ENCODE measurements around the gene TRIM24.

The TRIM24 gene

DNA sequence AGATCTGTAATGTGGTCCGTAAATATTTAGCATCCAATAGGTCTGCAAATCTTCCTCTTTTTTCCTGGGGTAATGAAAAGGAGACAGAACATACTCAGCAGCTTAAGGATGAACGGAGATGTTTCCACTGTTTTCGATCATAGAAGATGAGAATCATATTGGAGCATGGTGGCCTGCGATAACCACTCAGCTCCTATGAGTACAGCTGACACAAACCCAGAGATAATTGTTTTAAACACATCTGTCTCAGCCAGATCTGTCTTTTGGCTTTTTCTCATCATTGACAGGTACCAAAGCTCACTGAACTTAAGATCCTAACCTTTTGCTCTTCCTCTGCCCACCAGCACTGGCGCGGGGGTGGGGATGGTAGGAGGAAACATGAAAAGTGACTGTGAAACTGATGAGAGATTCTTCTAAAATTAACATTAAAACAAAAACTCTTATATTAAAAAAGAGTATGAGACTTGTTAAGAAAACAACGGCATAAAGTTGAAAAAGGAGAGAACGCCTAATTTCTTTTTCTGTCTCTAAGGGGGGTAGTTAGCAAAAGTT is 170.1 kb downstream of the TRIM24 start:
- DNase-seq: no peak

DNA sequence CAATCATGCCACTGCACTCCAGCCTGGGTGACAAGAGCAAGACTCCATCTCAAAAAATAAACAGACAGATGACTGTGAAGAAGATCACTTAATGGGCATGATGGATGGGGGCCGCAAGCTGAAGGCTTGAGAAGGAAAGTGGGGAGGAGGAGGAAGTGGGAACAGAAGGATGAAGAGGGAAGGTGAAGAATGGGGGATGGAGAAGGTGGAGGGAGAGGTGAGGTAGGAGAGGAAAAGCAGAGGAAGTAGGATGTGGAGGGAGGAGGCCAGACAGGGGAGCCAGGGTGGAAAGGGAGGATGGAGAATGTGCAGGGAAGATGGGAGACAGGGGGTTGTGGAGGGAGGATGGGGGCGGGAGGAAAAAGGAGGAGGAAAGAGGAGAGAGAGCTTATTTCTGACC is 172.3 kb downstream of the TRIM24 start:
- DNase-seq: no peak

DNA sequence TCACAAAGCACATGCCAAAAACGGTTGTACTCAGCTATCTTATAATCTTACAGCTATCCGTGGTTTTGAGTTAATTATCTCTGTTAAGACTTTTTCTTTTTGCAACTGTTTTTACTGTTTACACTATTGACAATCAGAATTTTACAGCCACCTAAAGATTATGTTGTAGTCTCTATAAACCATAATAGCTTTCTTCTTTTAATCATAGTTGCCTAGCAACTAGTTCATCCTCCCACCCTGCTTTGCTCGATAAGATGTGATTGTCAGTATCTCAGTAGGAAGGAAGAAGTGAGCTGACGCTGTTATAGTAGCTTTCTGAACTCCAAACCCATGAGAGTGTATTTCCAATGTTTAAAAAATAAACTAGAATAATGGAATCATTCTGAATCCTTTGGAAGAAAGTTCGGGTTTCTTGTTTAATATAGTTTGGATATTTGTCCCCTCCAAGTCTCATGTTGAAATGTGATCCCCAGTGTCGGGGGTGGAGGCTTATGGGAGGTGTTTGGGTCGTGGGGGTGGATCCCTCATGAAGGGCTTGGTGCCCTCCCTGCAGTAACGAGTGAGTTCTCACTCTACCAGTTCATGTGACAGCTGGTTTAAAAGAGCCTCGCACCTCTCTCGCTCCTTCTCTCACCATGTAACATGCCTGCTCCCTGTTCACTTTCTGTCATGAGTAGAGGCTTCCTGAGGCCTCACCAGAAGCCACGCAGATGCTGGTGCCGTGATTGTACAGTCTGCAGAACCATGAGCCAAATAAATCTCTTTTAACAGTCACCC is 173.0 kb downstream of the TRIM24 start:
- no peak for DNase-seq
